Panc1 (cell line): Measurements from ENCODE around the gene CHCHD6. TPM values are rescaled to one million over a fixed set of nuclear protein-coding genes. Genes with fewer than 3 reads are reported as not detected.

Experiments used
- ATAC-seq: fragments of 200-7000 bp; cut with Tn5 transposase; 2 replicates; pipeline ENCODE4 v1.9.1; 2020; ENCODE audit warnings: mild to moderate bottlenecking, moderate library complexity
- BruUV-seq: library from RNA; stranded (reverse); fragments of 400-500 nt; replicated peaks from 2 replicates; lab custom pipeline; 2021; lab: Mats Ljungman, UMichigan
- CTCF ChIA-PET: fragments of 300-600 bp; sonication (Branson Sonifier 250); formaldehyde crosslinking; loops from one replicate; lab custom pipeline; 2022; ENCODE audit warnings: antibody characterized with exemption; lab: Charles Lee
- POLR2A ChIA-PET: fragments of 300-600 bp; sonication (Branson Sonifier 250); formaldehyde crosslinking; loops from one replicate; lab custom pipeline; 2022; ENCODE audit warnings: antibody characterized with exemption; lab: Charles Lee
- DNase-seq: peaks from one replicate; pipeline ENCODE4 v3.0.0-alpha.2; 2010; ENCODE audit warnings: low read depth, low spot score
- H3K27ac ChIP-seq: 2 replicates; pipeline ENCODE4 v1.5.1; 2011; ENCODE audit warnings: mild to moderate bottlenecking, low read length, inconsistent platforms
- H3K27me3 ChIP-seq: fragments of 200-500 bp; sonication (Bioruptor generic); 2 replicates; pipeline ENCODE4 v1.6.0; 2014; ENCODE audit warnings: low read length, inconsistent platforms; ENCODE audit not compliant: control insufficient read depth, insufficient read depth
- H3K36me3 ChIP-seq: fragments of 200-500 bp; sonication (Bioruptor generic); 2 replicates; pipeline ENCODE4 v1.5.1; 2014; ENCODE audit warnings: inconsistent platforms, mild to moderate bottlenecking, low read length, moderate library complexity; ENCODE audit not compliant: control insufficient read depth, insufficient read depth
- H3K4me1 ChIP-seq: 2 replicates; pipeline ENCODE4 v1.5.1; 2011; ENCODE audit warnings: inconsistent platforms, mild to moderate bottlenecking, low read length, moderate library complexity; ENCODE audit not compliant: control insufficient read depth, insufficient read depth
- H3K4me3 ChIP-seq, 2 experiments: 2 replicates each; pipeline ENCODE4 v1.5.1; 2011 to 2012; ENCODE audit warnings: low read depth in 2 of 2, low read length in 2 of 2, mild to moderate bottlenecking in 2 of 2, inconsistent platforms in 1 of 2, moderate library complexity in 1 of 2
- H3K9me3 ChIP-seq: fragments of 200-500 bp; sonication (Bioruptor generic); 2 replicates; pipeline ENCODE4 v1.5.1; 2014; ENCODE audit warnings: low read depth, mild to moderate bottlenecking, inconsistent platforms, low read length, moderate library complexity; ENCODE audit not compliant: control insufficient read depth, insufficient read depth
- CTCF ChIP-seq: fragments of 450-650 bp; IDR thresholded peaks from 2 replicates; pipeline ENCODE4 v1.5.1; 2017; ENCODE audit warnings: mild to moderate bottlenecking
- POLR2AphosphoS5 ChIP-seq: IDR thresholded peaks from 2 replicates; pipeline ENCODE4 v1.6.1; 2012; ENCODE audit warnings: mild to moderate bottlenecking, low read depth, low read length, moderate library complexity
- SIN3A ChIP-seq: IDR thresholded peaks from 2 replicates; pipeline ENCODE4 v1.6.1; 2012; ENCODE audit warnings: low read depth, mild to moderate bottlenecking, low read length, moderate library complexity, borderline replicate concordance; ENCODE audit not compliant: insufficient read depth
- TCF7L2 ChIP-seq: IDR thresholded peaks from 2 replicates; pipeline ENCODE4 v1.6.1; 2011; ENCODE audit warnings: mild to moderate bottlenecking, low read depth, low read length, inconsistent platforms
- in situ Hi-C: cut with HindIII; loops from 2 replicates; pipeline ENCODE4 v1.10.0; 2016; ENCODE audit warnings: low sequenced_read_pairs, low pct_unique_long_range_greater_than_20kb
- intact Hi-C: fragments of 100-400 bp; cut with micrococcal nuclease; formaldehyde crosslinking; loops from one replicate; pipeline ENCODE4 v1.10.0; 2022; ENCODE audit not compliant: unreplicated experiment
- total RNA-seq: library from RNA; stranded (reverse); gene quantifications from one replicate; pipeline ENCODE4 v1.2.1, GENCODE V29; 2021; ENCODE audit not compliant: unreplicated experiment
- TF ChIP-seq, protein P1 (sequence below), 2 experiments: IDR thresholded peaks; 2 replicates each; pipeline ENCODE4 v1.6.1; 2011 to 2012; ENCODE audit warnings: low read depth in 2 of 2, control low read depth in 1 of 2, low read length in 1 of 2, mild to moderate bottlenecking in 1 of 2, moderate library complexity in 1 of 2; ENCODE audit not compliant: insufficient read depth in 1 of 2

Gene CHCHD6
- total RNA-seq, 1 experiment from 2014 or later, result 31.5 TPM

DNA sequence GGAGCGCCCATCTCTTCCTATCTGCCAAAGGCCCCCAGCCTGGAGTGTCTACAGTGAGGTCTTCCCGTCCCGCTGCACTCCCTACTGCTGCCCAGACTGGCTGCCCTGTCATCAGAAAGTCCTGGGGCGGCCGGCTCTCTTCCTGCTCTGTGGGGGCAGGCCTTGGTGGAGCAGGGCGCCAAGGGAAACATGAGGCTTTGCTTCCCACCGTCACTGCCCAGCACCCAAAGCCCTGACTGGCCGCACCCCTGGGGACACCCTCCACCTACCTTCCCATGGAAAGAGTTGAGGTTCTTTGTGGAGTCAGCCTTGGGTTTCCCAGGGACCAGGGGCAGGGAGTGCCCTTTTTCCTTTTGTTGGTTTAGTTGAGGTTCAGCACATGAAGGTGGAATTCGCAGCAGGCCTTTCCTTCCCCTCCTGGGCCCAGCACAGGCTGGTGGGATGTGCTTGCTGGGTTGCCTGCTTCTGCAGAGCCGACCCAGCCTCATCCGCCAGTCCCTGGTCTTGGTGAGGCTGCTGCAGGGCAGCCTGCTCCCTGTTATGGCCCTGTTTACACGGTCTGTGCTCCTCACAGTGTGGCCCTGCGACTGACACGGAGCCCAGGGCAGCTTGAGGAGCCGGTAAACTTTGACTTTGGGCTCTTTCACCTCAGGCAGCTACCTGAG, 227.0 kb downstream of the CHCHD6 start:
- ATAC-seq (no peak), DNase-seq (no peak)
- Histone ChIP-seq H3K27me3 (no peaks in the 10 kb centered on the region), H3K9me3 (no peaks in the 10 kb centered on the region), H3K4me3 (no peak overlapping the region), H3K27ac (no peak overlapping the region; the same call in 1 of the 2 replicates), H3K4me1 (peaks cover 33% of the 10 kb centered on the region), H3K36me3 (no peaks in the 10 kb centered on the region)
- in situ Hi-C loops, result no loop called here
- ChIA-PET CTCF (no interaction called here), POLR2A (no interaction called here)
- no TSS peak for BruUV-seq
- TF ChIP-seq CTCF (no peak), TCF7L2 (no peak), SIN3A (no peak), POLR2AphosphoS5 (no peak)
- TF ChIP-seq, protein P1, sequence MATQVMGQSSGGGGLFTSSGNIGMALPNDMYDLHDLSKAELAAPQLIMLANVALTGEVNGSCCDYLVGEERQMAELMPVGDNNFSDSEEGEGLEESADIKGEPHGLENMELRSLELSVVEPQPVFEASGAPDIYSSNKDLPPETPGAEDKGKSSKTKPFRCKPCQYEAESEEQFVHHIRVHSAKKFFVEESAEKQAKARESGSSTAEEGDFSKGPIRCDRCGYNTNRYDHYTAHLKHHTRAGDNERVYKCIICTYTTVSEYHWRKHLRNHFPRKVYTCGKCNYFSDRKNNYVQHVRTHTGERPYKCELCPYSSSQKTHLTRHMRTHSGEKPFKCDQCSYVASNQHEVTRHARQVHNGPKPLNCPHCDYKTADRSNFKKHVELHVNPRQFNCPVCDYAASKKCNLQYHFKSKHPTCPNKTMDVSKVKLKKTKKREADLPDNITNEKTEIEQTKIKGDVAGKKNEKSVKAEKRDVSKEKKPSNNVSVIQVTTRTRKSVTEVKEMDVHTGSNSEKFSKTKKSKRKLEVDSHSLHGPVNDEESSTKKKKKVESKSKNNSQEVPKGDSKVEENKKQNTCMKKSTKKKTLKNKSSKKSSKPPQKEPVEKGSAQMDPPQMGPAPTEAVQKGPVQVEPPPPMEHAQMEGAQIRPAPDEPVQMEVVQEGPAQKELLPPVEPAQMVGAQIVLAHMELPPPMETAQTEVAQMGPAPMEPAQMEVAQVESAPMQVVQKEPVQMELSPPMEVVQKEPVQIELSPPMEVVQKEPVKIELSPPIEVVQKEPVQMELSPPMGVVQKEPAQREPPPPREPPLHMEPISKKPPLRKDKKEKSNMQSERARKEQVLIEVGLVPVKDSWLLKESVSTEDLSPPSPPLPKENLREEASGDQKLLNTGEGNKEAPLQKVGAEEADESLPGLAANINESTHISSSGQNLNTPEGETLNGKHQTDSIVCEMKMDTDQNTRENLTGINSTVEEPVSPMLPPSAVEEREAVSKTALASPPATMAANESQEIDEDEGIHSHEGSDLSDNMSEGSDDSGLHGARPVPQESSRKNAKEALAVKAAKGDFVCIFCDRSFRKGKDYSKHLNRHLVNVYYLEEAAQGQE (IDR thresholded peaks at IDR 0.05; ENCODE audit: insufficient read depth in 1 of 2, low read depth in 2 of 2, low read length in 1 of 2), result no peak
- intact Hi-C loops, result no loop called here

DNA sequence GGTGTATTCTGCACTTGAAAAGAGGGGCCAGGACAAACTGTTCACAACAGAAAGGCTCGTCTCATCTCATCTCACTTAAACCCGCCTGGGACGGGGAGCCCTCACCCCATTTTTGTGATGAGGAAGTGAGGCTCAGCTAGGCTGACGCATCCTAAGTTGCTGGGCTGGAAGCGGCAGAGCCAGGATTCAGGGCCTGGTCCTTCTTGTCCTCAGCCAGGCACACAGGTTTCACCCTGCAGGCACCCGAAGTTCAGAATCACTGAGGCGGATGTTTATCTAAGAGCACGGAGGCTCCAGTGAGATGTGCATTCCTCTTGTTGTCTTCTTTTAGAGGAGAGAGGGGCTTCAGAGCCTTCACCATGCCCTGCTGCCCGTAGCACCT, 227.8 kb downstream of the CHCHD6 start:
- DNase-seq (no peak), ATAC-seq (no peak)
- H3K36me3 ChIP-seq, result no peaks in the 10 kb centered on the region
- BruUV-seq, result no TSS peak
- H3K4me1 ChIP-seq, result peaks cover 26% of the 10 kb centered on the region
- in situ Hi-C loops (no loop called here), intact Hi-C loops (no loop called here)
- ChIA-PET CTCF (no interaction called here), POLR2A (no interaction called here)
- no peaks in the 10 kb centered on the region for H3K9me3 ChIP-seq
- peak overlapping the region; percentile 45; the same call in 1 of the 2 replicates for H3K27ac ChIP-seq
- no peak overlapping the region for H3K4me3 ChIP-seq
- no peak for TF ChIP-seq TCF7L2
- TF ChIP-seq CTCF, result no peak
- no peak for TF ChIP-seq SIN3A
- no peak for TF ChIP-seq POLR2AphosphoS5
- TF ChIP-seq, protein P1 (IDR thresholded peaks at IDR 0.05; ENCODE audit: insufficient read depth in 1 of 2, low read depth in 2 of 2, low read length in 1 of 2), result no peak
- H3K27me3 ChIP-seq, result no peaks in the 10 kb centered on the region
